IPS-20b (cell line): ENCODE measurements around the gene FOXP1.

ENCODE experiments used
- H3K27ac ChIP-seq: one replicate; pipeline ENCODE4 v1.5.1; 2013; ENCODE audit warnings: low read length
- H3K27me3 ChIP-seq: 2 replicates; pipeline ENCODE4 v1.6.1; 2013; ENCODE audit warnings: mild to moderate bottlenecking, low read length, inconsistent platforms; ENCODE audit not compliant: insufficient read depth
- H3K36me3 ChIP-seq: 2 replicates; pipeline ENCODE4 v1.6.1; 2013; ENCODE audit warnings: low read depth, mild to moderate bottlenecking, inconsistent platforms, low read length, moderate library complexity; ENCODE audit not compliant: insufficient read depth
- H3K4me1 ChIP-seq: 2 replicates; pipeline ENCODE4 v1.6.1; 2013; ENCODE audit warnings: mild to moderate bottlenecking, control low read depth, inconsistent platforms, low read length, moderate library complexity; ENCODE audit not compliant: insufficient read depth
- H3K4me3 ChIP-seq: 2 replicates; pipeline ENCODE4 v1.5.1; 2013; ENCODE audit warnings: mild to moderate bottlenecking, low read length, inconsistent platforms
- H3K9ac ChIP-seq: 2 replicates; pipeline ENCODE4 v1.6.1; 2013; ENCODE audit warnings: low read depth, mild to moderate bottlenecking, inconsistent platforms, low read length, moderate library complexity
- H3K9me3 ChIP-seq: 2 replicates; pipeline ENCODE4 v1.6.1; 2013; ENCODE audit warnings: mild to moderate bottlenecking, low read depth, low read length, inconsistent platforms; ENCODE audit not compliant: insufficient read depth

FOXP1 gene

GRCh38 chr3:71210257-71211007 lies 373.1 kb downstream of the FOXP1 start:
- no peaks in the 10 kb centered on the region for H3K36me3 ChIP-seq
- no peaks in the 10 kb centered on the region for H3K9me3 ChIP-seq
- no peak overlapping the region for H3K4me3 ChIP-seq
- H3K27me3 ChIP-seq = no peaks in the 10 kb centered on the region
- no peak overlapping the region for H3K9ac ChIP-seq
- no peak overlapping the region for H3K27ac ChIP-seq
- H3K4me1 ChIP-seq = peaks cover 19% of the 10 kb centered on the region

GRCh38 chr3:71208211-71209095 lies 375.1 kb downstream of the FOXP1 start:
- H3K4me1 ChIP-seq = peaks cover 19% of the 10 kb centered on the region
- no peaks in the 10 kb centered on the region for H3K27me3 ChIP-seq
- no peak overlapping the region for H3K4me3 ChIP-seq
- no peaks in the 10 kb centered on the region for H3K9me3 ChIP-seq
- H3K36me3 ChIP-seq = no peaks in the 10 kb centered on the region
- no peak overlapping the region for H3K27ac ChIP-seq
- no peak overlapping the region for H3K9ac ChIP-seq

GRCh38 chr3:71207632-71208031 lies 375.9 kb downstream of the FOXP1 start:
- H3K27me3 ChIP-seq = no peaks in the 10 kb centered on the region
- no peaks in the 10 kb centered on the region for H3K9me3 ChIP-seq
- H3K36me3 ChIP-seq = no peaks in the 10 kb centered on the region
- H3K4me1 ChIP-seq = peaks cover 19% of the 10 kb centered on the region
- H3K9ac ChIP-seq = no peak overlapping the region
- H3K27ac ChIP-seq = no peak overlapping the region
- no peak overlapping the region for H3K4me3 ChIP-seq

- Histone ChIP-seq H3K27ac (no peak overlapping the region), H3K27me3 (no peaks in the 10 kb centered on the region), H3K9ac (no peak overlapping the region), H3K4me3 (no peak overlapping the region), H3K9me3 (no peaks in the 10 kb centered on the region), H3K4me1 (peaks cover 19% of the 10 kb centered on the region), H3K36me3 (no peaks in the 10 kb centered on the region)
Measured at GRCh38 chr3:71206305-71207165, 377.0 kb downstream of the FOXP1 start.

GRCh38 chr3:71203727-71204488 lies 379.6 kb downstream of the FOXP1 start:
- Histone ChIP-seq H3K4me3 (no peak overlapping the region), H3K9me3 (no peaks in the 10 kb centered on the region), H3K27ac (no peak overlapping the region), H3K9ac (no peak overlapping the region), H3K36me3 (no peaks in the 10 kb centered on the region), H3K27me3 (no peaks in the 10 kb centered on the region), H3K4me1 (peaks cover 9% of the 10 kb centered on the region)

GRCh38 chr3:71202848-71203533 lies 380.5 kb downstream of the FOXP1 start:
- no peaks in the 10 kb centered on the region for H3K27me3 ChIP-seq
- H3K9ac ChIP-seq = no peak overlapping the region
- peaks cover 5% of the 10 kb centered on the region; the same call in 1 of the 2 replicates for H3K4me1 ChIP-seq
- H3K36me3 ChIP-seq = 0 out of 2 replicates have a peak, but pooled peaks cover under 1% of the 10 kb centered on the region
- H3K27ac ChIP-seq = no peak overlapping the region
- H3K4me3 ChIP-seq = no peak overlapping the region
- no peaks in the 10 kb centered on the region for H3K9me3 ChIP-seq

- Histone ChIP-seq H3K27me3 (no peaks in the 10 kb centered on the region), H3K4me1 (peaks cover 5% of the 10 kb centered on the region; the same call in 1 of the 2 replicates), H3K9ac (no peak overlapping the region), H3K9me3 (no peaks in the 10 kb centered on the region), H3K27ac (no peak overlapping the region), H3K4me3 (no peak overlapping the region), H3K36me3 (peaks cover 4% of the 10 kb centered on the region; the same call in 1 of the 2 replicates)
Measured at GRCh38 chr3:71201939-71202338, 381.6 kb downstream of the FOXP1 start.

- Histone ChIP-seq H3K4me1 (no peaks in the 10 kb centered on the region; the same call in 1 of the 2 replicates), H3K9ac (no peak overlapping the region), H3K9me3 (no peaks in the 10 kb centered on the region), H3K27me3 (no peaks in the 10 kb centered on the region), H3K36me3 (peaks cover 6% of the 10 kb centered on the region; the same call in 1 of the 2 replicates), H3K27ac (no peak overlapping the region), H3K4me3 (no peak overlapping the region)
Measured at GRCh38 chr3:71197841-71198565, 385.5 kb downstream of the FOXP1 start.

- H3K27ac ChIP-seq = no peak overlapping the region
- no peaks in the 10 kb centered on the region for H3K27me3 ChIP-seq
- H3K4me3 ChIP-seq = no peak overlapping the region
- H3K9ac ChIP-seq = no peak overlapping the region
- H3K4me1 ChIP-seq = no peaks in the 10 kb centered on the region; the same call in 1 of the 2 replicates
- no peaks in the 10 kb centered on the region for H3K9me3 ChIP-seq
- H3K36me3 ChIP-seq = peaks cover 6% of the 10 kb centered on the region; the same call in 1 of the 2 replicates
Measured at GRCh38 chr3:71195492-71195891, 388.0 kb downstream of the FOXP1 start.

GRCh38 chr3:71194785-71195184 lies 388.7 kb downstream of the FOXP1 start:
- H3K9me3 ChIP-seq = no peaks in the 10 kb centered on the region
- H3K4me1 ChIP-seq = no peaks in the 10 kb centered on the region; the same call in 1 of the 2 replicates
- no peak overlapping the region for H3K27ac ChIP-seq

More at GRCh38 chr3:71194785-71195184, 388.7 kb downstream of the FOXP1 start:
- H3K9ac ChIP-seq = no peak overlapping the region
- no peak overlapping the region for H3K4me3 ChIP-seq
- peaks cover 6% of the 10 kb centered on the region; the same call in 1 of the 2 replicates for H3K36me3 ChIP-seq
- H3K27me3 ChIP-seq = no peaks in the 10 kb centered on the region
